Measurements from ENCODE around the gene MROH9.
A peak's percentile ranks its signal among the peaks of the same experiment; 100 is the strongest.

The MROH9 gene

GRCh38 chr1:171055966-171056643, 120.8 kb downstream of the MROH9 start:
- in situ Hi-C loops (cut with HindIII; ENCODE audit: low pct_ligation_motif_present, low pct_unique_long_range_greater_than_20kb, low sequenced_read_pairs) = no loop called here
- no peak for DNase-seq

DNA sequence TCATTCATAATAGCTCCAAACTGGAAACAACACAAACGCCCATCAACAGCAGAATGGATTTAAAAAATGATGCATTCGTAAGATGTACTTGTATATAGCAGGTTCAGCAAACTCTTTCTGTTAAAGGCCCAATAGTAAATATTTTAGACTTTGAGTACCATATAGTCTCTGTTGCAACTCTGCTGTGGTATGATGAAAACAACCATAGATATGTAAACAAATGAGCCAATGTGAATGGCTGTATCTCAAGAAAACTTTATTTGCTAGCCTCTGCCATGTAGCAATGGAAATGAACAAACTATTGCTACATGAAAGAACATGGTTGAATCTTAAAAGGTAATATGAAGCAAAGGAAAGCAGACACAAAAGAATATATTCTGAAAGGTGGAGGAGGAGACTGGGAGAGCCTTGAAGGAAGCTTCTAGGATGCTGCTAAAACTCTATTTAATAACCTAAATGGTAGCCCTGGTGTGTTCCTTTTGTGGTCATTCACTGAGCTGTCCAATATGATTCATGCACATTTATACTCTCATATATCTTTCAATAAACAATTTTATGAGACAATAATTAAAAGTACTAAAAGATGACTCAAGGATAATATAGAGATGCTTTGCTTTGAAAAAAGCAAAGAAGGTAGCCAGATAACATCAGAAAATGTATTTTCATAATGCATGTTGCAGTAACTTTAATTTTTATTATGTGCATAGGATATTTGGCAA, 126.2 kb downstream of the MROH9 start:
- DNase-seq = no peak
- in situ Hi-C loops (cut with HindIII; ENCODE audit: low pct_ligation_motif_present, low pct_unique_long_range_greater_than_20kb, low sequenced_read_pairs) = no loop called here

DNA sequence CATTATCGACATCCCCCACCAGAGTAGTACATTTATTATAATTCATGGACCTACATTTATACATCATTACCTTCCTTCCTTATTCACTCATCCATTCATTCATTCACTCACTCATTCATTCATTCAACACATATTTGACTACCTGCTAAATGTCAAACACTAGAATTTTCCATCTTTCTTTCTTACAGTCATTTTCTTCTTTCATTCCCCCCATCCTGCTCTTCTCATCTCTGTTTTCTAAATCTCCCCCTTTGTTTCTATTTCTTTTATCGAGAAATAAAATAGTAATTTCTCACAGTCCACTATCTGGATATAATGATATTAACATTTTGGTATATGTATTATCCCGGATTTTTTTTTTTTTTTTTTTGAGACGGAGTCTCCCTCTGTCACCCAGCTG, 127.6 kb downstream of the MROH9 start:
- in situ Hi-C loops (cut with HindIII; ENCODE audit: low pct_ligation_motif_present, low pct_unique_long_range_greater_than_20kb, low sequenced_read_pairs) = no loop called here
- DNase-seq = no peak

GRCh38 chr1:171075041-171075440, 139.7 kb downstream of the MROH9 start:
- DNase-seq = no peak
- in situ Hi-C loops (cut with HindIII; ENCODE audit: low pct_ligation_motif_present, low pct_unique_long_range_greater_than_20kb, low sequenced_read_pairs) = no loop called here

DNA sequence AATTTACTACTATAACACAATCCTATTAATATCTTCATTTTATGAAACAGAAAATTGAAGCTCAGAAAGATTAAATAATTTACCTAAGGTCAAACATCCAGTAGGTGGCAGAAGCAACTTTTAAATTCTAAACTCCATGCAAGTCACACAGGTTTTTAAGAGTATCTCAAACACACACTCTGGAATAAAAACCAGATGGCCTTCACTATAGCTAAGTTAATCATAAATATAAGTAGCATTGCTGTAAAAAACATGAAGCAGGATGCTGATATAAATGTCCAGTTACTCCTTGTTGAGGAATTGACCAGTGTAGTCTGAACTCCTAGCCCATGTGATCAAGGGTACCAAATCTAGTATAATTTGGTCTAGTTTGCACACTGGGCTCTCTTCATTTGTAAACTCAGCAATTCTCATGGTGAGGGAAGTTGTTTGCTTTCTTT, 146.0 kb downstream of the MROH9 start:
- in situ Hi-C loops (cut with HindIII; ENCODE audit: low pct_ligation_motif_present, low pct_unique_long_range_greater_than_20kb, low sequenced_read_pairs) = no loop called here
- DNase-seq = peak; percentile 24

DNA sequence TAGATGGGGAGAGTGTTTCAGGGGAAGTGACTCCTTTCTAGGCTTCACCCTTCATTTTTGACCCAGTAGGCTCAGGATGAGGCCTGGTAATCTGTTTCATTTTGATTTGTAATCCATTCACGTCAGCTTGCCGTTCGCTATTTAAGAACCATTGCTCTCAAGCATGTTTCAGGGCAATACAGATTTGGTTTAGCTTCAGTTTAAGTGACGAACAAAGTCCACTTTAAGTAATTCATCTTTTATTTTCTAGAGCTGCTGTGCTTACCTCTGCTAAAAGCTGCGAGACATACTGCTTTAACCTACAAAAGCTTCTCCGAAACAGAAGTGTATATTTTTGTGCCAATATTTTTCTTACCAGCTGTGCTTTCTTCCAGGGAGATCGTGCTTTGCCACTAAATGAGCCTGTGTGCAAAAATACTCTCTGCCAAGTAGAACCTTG, 146.4 kb downstream of the MROH9 start:
- DNase-seq = no peak
- in situ Hi-C loops (cut with HindIII; ENCODE audit: low pct_ligation_motif_present, low pct_unique_long_range_greater_than_20kb, low sequenced_read_pairs) = no loop called here

DNA sequence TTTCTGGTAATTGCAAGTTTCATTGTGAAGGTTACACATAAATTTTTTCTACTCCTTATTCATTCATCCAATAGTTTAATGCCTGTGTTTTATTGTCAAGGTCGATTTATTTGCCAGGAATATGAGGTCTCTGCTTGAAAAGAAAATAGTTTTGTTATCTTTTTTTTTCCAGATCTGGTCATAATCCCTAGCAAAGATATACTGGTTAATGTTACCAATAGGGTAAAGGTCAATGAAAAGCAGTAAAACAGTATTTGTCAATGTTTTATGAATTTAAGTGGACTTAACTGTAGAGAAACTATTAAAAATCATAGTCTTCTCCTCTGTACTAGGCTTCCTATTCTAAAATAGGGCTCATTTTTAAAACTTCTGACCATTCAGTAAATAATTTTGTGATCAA, 147.3 kb downstream of the MROH9 start:
- DNase-seq = no peak
- in situ Hi-C loops (cut with HindIII; ENCODE audit: low pct_ligation_motif_present, low pct_unique_long_range_greater_than_20kb, low sequenced_read_pairs) = no loop called here

DNA sequence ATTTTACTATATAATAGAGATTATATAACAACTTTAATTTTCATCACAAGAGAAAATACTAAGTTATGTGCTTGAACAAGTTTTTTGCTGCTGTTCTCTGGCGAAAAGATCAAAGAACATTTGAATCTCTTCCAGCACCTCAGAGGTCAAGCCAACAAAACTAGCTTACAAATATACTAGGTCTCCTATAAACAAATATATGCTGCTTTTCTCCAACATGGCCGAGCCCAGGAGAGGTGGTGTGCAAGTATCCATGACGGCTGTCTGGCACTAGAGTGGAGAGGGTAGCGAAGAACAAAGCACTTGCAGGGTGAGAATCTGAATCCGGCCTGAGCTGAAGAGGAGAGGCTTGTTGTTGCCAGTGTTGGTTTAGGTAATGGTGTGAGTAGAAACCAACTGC, 147.9 kb downstream of the MROH9 start:
- DNase-seq = no peak
- in situ Hi-C loops (cut with HindIII; ENCODE audit: low pct_ligation_motif_present, low pct_unique_long_range_greater_than_20kb, low sequenced_read_pairs) = no loop called here

DNA sequence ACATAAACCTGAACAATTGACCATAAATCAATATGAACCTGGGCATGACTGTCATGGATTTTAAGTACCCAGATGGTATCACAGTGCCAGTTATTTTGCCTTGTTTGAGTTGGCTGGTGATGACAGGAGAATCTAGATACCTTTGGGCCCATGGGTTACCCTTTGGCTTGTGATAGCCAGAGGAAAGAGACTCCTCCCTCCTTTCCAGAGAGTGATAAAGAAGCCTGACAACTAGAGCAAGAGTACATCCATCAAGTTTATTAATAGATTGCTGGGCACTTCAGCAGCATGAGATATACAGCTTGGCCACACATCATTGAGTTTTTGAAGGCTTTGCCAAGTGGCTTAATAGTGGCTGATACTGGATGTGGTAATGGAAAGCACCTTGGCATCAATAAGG, 148.8 kb downstream of the MROH9 start:
- in situ Hi-C loops (cut with HindIII; ENCODE audit: low pct_ligation_motif_present, low pct_unique_long_range_greater_than_20kb, low sequenced_read_pairs) = no loop called here
- no peak for DNase-seq

GRCh38 chr1:171084870-171085269, 149.5 kb downstream of the MROH9 start:
- in situ Hi-C loops (cut with HindIII; ENCODE audit: low pct_ligation_motif_present, low pct_unique_long_range_greater_than_20kb, low sequenced_read_pairs) = no loop called here

DNA sequence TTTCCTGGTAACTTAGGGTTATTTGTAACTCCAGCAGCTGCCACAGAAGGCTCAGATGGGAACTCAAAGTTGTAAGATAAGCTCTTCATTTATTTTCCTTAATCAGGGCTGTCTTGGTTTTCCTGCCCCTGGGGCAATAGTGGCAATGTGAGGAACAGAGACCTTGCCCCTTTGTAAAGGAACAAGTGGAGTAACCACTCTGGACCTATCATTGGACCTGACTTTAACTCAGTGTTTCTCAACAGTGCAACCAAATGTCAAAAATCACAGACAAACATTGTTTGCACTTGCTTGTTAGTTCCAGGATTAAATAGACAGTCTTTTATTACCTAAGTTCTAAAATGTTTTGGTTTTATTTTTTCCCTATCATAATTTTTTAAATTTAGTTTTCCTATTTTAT, 152.6 kb downstream of the MROH9 start:
- DNase-seq = no peak
- in situ Hi-C loops (cut with HindIII; ENCODE audit: low pct_ligation_motif_present, low pct_unique_long_range_greater_than_20kb, low sequenced_read_pairs) = no loop called here

More at GRCh38 chr1:171084870-171085269, 149.5 kb downstream of the MROH9 start:
- DNase-seq = no peak

DNA sequence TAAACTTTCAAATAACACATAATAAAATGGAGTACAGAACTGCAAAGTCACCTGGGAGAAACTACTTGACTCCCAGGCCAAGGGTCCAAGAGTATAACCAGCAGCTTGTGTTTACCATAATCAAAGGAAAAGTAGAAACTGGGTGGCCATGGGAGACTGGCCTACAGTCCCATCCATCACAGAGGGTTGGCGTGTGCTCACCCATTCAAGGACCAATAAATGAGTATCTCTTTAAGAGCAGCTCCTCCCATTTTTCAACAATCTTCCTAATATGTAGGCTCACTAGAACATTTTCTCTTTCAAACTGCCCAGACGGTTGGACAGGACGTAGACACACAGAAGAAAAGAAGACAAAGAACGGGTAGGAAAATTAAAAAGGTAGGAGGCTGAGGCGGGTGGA, 155.3 kb downstream of the MROH9 start, which contains the start of gene FMO3:
Gene FMO3 (plus strand): TSS at position 302 of the 400 bp plus-strand sequence. CDS start 1,754 bp downstream, outside the sequence.
- DNase-seq = no peak
- in situ Hi-C loops (cut with HindIII; ENCODE audit: low pct_ligation_motif_present, low pct_unique_long_range_greater_than_20kb, low sequenced_read_pairs) = no loop called here

DNA sequence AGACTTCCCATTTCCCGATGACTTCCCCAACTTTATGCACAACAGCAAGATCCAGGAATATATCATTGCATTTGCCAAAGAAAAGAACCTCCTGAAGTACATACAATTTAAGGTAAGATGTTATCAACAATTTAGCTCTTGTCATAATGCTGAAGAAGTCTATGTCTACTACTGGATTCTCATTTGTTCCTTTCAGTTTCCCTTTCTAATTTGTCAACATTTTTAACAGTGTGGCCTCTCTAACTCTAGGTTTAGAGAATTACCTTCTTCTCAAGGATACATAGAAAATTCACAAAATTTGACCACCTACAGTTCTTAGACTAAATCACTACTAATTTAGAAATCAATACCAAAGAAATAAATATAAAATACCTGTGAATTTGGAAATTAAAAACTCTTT, 168.5 kb downstream of the MROH9 start:
- in situ Hi-C loops (cut with HindIII; ENCODE audit: low pct_ligation_motif_present, low pct_unique_long_range_greater_than_20kb, low sequenced_read_pairs) = no loop called here
- DNase-seq = no peak

DNA sequence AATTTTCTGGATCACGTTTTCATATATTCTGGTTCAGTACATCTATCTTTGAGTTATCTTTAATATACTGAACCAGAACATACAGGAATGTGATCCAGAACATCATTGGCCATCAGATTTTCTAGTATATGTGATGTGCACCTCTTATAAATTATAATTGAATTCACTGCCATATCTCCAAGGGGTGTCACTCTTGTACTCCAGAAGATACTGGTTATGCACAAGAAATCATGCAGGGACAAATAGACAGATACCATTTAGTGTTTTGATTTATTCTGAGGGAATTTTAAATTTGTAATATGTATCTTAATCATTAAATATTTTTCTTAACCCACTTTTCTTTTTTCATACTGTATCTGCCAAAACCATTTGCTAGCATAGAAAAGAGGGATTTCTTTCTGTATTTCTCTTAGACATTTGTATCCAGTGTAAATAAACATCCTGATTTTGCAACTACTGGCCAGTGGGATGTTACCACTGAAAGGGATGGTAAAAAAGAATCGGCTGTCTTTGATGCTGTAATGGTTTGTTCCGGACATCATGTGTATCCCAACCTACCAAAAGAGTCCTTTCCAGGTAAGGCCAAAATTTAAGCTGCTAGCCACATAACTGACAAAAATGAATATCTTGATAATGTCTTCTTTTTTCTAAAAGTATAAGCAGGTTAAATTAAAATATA, 172.1 kb downstream of the MROH9 start:
- in situ Hi-C loops (cut with HindIII; ENCODE audit: low pct_ligation_motif_present, low pct_unique_long_range_greater_than_20kb, low sequenced_read_pairs) = no loop called here
- DNase-seq = no peak

- no peak for DNase-seq
- in situ Hi-C loops (cut with HindIII; ENCODE audit: low pct_ligation_motif_present, low pct_unique_long_range_greater_than_20kb, low sequenced_read_pairs) = no loop called here
Observed at GRCh38 chr1:171107969-171108368, 172.6 kb downstream of the MROH9 start.

DNA sequence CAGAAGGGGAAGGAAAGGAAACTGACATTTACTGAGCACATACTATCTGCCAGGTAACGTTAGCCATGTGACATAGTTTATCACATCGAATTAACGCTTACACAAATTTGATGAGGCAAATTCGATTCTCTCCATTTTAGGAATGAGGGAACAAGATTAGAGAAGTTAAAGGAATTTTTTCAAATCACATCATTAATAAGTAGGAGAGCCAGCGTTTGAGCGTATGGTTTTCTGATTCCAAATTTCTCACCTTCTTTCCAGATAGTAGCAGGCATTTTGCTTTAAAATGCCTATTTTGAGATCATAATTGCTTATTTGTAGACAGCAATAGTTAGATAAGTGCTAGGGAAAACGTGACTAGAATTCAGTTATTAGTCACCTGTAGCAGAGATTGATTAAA, 174.6 kb downstream of the MROH9 start:
- DNase-seq = no peak
- in situ Hi-C loops (cut with HindIII; ENCODE audit: low pct_ligation_motif_present, low pct_unique_long_range_greater_than_20kb, low sequenced_read_pairs) = no loop called here

DNA sequence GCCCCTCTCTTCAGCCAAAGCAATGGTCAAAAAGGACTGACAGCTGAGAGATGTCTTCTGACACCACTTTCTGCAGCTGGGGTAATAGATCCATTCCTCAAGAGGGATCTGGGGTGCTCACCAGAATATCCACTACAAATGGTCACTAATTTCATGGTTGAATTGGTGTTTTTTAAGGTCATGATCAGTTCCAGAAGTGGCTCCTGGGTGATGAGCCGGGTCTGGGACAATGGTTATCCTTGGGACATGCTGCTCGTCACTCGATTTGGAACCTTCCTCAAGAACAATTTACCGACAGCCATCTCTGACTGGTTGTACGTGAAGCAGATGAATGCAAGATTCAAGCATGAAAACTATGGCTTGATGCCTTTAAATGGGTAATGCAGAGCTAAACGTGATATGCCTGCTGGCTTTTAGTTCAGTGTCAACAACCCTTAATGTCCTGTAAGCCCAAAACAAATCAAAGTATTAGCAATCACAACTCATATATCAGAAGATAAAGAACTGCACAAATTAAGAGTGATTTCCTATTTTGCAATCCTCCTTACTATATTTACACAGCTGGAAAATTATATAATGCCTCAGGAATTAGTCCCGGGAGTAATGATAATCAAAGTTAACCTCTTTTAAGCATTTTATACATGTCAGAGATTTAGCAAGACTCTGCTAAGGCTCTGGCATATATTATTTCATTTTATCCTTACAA, 175.4 kb downstream of the MROH9 start:
- in situ Hi-C loops (cut with HindIII; ENCODE audit: low pct_ligation_motif_present, low pct_unique_long_range_greater_than_20kb, low sequenced_read_pairs) = no loop called here

DNA sequence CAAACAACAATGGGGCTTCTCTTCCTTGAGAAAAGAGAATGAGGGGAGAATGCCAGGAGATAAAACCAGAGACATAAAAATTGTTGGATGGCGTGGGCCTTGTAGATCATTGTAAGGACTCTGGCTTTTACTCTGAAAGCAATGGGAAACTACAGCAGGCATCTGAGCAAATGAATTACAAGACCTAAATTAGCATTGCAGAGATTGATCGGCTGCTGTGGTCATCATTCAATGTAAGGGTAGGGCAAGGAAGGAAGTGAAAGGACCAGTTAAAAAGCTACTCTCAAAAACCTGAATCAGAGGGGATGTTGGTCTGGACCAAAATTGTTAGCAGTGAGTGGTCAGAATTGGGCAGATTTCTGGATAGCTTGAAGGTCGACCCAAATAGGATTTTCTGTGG, 176.8 kb downstream of the MROH9 start:
- in situ Hi-C loops (cut with HindIII; ENCODE audit: low pct_ligation_motif_present, low pct_unique_long_range_greater_than_20kb, low sequenced_read_pairs) = no loop called here
- DNase-seq = no peak

More for the DNA sequence above, 175.4 kb downstream of the MROH9 start:
- DNase-seq = no peak

DNA sequence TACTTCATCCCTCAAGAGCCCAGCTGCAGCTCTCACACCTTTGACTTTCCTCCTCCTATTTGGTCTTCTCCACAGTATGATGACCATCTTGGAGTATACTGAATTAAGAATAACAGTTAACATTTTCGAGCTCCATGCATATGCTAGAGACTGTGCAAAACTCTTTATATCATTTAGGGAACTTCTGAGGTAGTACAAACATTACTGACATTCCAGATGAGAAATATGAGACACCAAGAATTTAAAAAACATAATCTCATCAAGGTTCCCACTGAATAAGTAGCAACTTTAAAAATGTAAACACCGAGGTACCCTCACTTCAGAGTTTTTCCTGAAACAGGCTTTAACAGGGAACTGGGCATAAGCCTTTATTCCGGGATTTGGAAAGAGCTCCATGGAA, 178.0 kb downstream of the MROH9 start:
- no peak for DNase-seq
- in situ Hi-C loops (cut with HindIII; ENCODE audit: low pct_ligation_motif_present, low pct_unique_long_range_greater_than_20kb, low sequenced_read_pairs) = no loop called here

All from ACHN (cell line).